OCI-LY3 (cell line): ENCODE measurements around the gene CPLANE1.

Experiments used
- H2AFZ ChIP-seq: fragments of 200-600, 300-600 bp; shearing (Covaris generic); 2 replicates; pipeline ENCODE4 v1.6.0; 2014; ENCODE audit warnings: antibody characterized with exemption, low read depth, low read length
- H3K27ac ChIP-seq: fragments of 200-600, 300-600 bp; sonication (generic); 2 replicates; pipeline ENCODE4 v1.5.1; 2014; ENCODE audit warnings: mild to moderate bottlenecking, low read length, moderate library complexity, mixed read lengths
- H3K27me3 ChIP-seq: fragments of 200-600, 300-600 bp; sonication (generic); 2 replicates; pipeline ENCODE4 v1.6.1; 2014; ENCODE audit warnings: low read depth, low read length, mixed read lengths
- H3K36me3 ChIP-seq: fragments of 200-600, 300-600 bp; sonication (generic); replicated peaks from 2 replicates; pipeline ENCODE3; 2014; ENCODE audit warnings: low read depth, low read length, mixed read lengths
- H3K4me1 ChIP-seq: fragments of 300-600, 200-600 bp; sonication (generic); 2 replicates; pipeline ENCODE4 v1.6.1; 2014; ENCODE audit warnings: low read length, mixed read lengths
- H3K4me2 ChIP-seq: fragments of 200-600, 300-600 bp; sonication (generic); 2 replicates; pipeline ENCODE4 v1.6.1; 2014; ENCODE audit warnings: low read length, mixed read lengths
- H3K4me3 ChIP-seq: fragments of 300-600, 200-600 bp; sonication (generic); 2 replicates; pipeline ENCODE4 v1.5.1; 2014; ENCODE audit warnings: antibody characterized with exemption, mild to moderate bottlenecking, low read length, moderate library complexity
- H3K79me2 ChIP-seq: fragments of 300-600, 200-600 bp; shearing (Covaris generic); 2 replicates; pipeline ENCODE4 v1.6.1; 2014; ENCODE audit warnings: mild to moderate bottlenecking, low read length, mixed read lengths
- H3K9ac ChIP-seq: fragments of 300-600, 200-600 bp; shearing (Covaris generic); 2 replicates; pipeline ENCODE4 v1.6.0; 2014; ENCODE audit warnings: mild to moderate bottlenecking, low read length, moderate library complexity
- H3K9me3 ChIP-seq: fragments of 200-600, 300-600 bp; shearing (Covaris generic); 2 replicates; pipeline ENCODE4 v1.6.1; 2014; ENCODE audit warnings: low read length, mixed read lengths; ENCODE audit not compliant: insufficient read depth
- H4K20me1 ChIP-seq: fragments of 200-600, 300-600 bp; sonication (generic); 2 replicates; pipeline ENCODE4 v1.6.1; 2016; ENCODE audit warnings: low read length, mixed read lengths; ENCODE audit not compliant: insufficient read depth
- EZH2phosphoT487 ChIP-seq: fragments of 200-600 bp; shearing (Covaris generic); IDR thresholded peaks from 2 replicates; pipeline ENCODE4 v1.6.1; 2018; ENCODE audit warnings: antibody characterized with exemption, mixed run types, low read depth
- TF ChIP-seq, protein P1 (sequence below): fragments of 200-600, 300-600 bp; sonication (generic); IDR thresholded peaks from 2 replicates; pipeline ENCODE4 v1.5.1; 2014; ENCODE audit warnings: antibody characterized with exemption, low read length, low read depth

The CPLANE1 gene

DNA sequence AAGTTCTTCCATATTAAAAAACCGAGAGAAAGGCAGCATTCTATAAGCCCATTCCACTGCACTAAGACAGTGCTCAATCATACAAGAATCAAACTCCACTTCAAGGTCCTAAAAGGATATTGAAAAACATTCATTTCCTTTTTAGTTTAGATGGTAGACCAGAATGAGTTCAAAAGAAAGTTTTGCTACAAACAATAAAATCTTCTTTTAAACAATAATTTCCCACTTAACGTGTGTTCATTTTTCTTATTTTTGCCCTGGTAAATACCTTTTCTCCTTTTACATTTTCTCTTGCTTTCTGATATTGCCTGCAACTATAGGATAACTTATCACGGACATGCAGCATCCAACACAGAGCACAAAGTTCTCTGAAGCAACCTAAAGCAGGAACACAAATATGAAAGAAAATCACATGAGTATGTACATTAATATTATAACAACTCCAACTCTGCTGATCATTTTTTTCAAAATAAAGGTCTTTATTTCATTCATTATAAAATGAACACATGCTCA is 61.7 kb downstream of the CPLANE1 start:
- H3K4me1 ChIP-seq, result peaks cover 12% of the 10 kb centered on the region
- no peak overlapping the region for H3K4me2 ChIP-seq
- H4K20me1 ChIP-seq, result no peaks in the 10 kb centered on the region
- H3K9me3 ChIP-seq, result no peaks in the 10 kb centered on the region
- no peak overlapping the region for H3K9ac ChIP-seq
- no peak overlapping the region for H3K27ac ChIP-seq
- H3K36me3 ChIP-seq, result peaks cover 7% of the 10 kb centered on the region
- TF ChIP-seq, protein P1, sequence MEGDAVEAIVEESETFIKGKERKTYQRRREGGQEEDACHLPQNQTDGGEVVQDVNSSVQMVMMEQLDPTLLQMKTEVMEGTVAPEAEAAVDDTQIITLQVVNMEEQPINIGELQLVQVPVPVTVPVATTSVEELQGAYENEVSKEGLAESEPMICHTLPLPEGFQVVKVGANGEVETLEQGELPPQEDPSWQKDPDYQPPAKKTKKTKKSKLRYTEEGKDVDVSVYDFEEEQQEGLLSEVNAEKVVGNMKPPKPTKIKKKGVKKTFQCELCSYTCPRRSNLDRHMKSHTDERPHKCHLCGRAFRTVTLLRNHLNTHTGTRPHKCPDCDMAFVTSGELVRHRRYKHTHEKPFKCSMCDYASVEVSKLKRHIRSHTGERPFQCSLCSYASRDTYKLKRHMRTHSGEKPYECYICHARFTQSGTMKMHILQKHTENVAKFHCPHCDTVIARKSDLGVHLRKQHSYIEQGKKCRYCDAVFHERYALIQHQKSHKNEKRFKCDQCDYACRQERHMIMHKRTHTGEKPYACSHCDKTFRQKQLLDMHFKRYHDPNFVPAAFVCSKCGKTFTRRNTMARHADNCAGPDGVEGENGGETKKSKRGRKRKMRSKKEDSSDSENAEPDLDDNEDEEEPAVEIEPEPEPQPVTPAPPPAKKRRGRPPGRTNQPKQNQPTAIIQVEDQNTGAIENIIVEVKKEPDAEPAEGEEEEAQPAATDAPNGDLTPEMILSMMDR, result no peak
- TF ChIP-seq EZH2phosphoT487, result no peak
- H2AFZ ChIP-seq, result no peak overlapping the region
- no peak overlapping the region for H3K4me3 ChIP-seq
- no peaks in the 10 kb centered on the region for H3K79me2 ChIP-seq
- no peaks in the 10 kb centered on the region for H3K27me3 ChIP-seq

DNA sequence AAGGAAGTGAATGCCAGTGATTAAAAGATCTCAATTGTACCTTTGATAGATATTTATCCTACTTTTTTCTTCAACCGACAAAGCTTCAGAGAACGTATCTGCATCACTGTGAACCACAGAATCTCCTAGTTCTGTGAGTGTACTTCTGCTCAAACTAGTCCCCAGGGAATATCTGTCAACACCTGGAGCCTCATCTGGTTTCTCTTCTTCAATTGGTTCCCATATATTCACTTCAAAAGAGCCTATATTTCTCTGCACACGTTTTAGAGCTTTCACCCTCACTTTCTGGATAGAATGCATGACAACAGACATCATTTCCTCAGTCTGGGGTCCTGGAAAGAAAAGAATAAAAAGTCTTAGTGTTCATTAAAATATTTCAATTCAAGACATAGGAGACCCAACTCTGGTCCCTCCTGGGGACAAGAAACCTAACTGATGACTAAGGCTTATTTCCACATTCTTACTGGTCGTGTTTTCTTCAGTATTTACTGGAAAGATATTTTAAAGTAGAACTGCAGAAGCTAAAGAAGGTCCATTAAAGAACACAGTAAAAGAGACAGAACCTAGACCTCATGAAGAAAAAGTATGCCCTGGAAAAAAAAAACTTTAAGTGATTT is 64.3 kb downstream of the CPLANE1 start:
- peaks cover 9% of the 10 kb centered on the region for H3K36me3 ChIP-seq
- peak overlapping the region; percentile 16; the same call in 1 of the 2 replicates for H3K4me2 ChIP-seq
- no peaks in the 10 kb centered on the region for H3K9me3 ChIP-seq
- peaks cover 19% of the 10 kb centered on the region for H3K4me1 ChIP-seq
- no peaks in the 10 kb centered on the region for H3K27me3 ChIP-seq
- no peaks in the 10 kb centered on the region for H4K20me1 ChIP-seq
- TF ChIP-seq EZH2phosphoT487, result no peak
- TF ChIP-seq, protein P1, result no peak
- no peak overlapping the region for H3K9ac ChIP-seq
- H2AFZ ChIP-seq, result no peak overlapping the region
- H3K4me3 ChIP-seq, result no peak overlapping the region
- H3K79me2 ChIP-seq, result no peaks in the 10 kb centered on the region
- H3K27ac ChIP-seq, result no peak overlapping the region

DNA sequence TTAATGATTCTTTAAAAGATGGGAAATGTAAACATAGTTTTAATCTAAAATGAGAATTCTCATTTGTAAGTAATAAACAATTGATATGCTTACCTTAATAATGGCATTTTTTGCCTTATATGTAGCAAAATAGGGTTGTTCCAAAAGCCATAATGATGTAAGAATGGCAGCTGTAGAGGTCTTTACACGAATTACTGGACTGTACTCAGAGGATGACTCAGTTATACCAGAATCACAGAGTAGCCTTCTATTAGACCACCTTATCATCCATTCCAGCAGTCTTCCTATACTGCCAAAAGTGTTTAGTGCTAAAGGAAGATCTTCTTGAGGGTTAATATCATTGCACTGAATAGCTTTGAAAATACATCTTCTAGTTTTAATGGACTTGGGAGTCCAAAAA is 66.5 kb downstream of the CPLANE1 start:
- TF ChIP-seq, protein P1, result no peak
- TF ChIP-seq EZH2phosphoT487, result no peak
- Histone ChIP-seq H3K79me2 (no peaks in the 10 kb centered on the region), H4K20me1 (no peaks in the 10 kb centered on the region), H3K9ac (no peak overlapping the region), H2AFZ (no peak overlapping the region), H3K27me3 (no peaks in the 10 kb centered on the region), H3K9me3 (no peaks in the 10 kb centered on the region), H3K4me3 (no peak overlapping the region), H3K27ac (no peak overlapping the region), H3K4me2 (peak overlapping the region; percentile 46), H3K36me3 (peaks cover 9% of the 10 kb centered on the region), H3K4me1 (peaks cover 19% of the 10 kb centered on the region)

DNA sequence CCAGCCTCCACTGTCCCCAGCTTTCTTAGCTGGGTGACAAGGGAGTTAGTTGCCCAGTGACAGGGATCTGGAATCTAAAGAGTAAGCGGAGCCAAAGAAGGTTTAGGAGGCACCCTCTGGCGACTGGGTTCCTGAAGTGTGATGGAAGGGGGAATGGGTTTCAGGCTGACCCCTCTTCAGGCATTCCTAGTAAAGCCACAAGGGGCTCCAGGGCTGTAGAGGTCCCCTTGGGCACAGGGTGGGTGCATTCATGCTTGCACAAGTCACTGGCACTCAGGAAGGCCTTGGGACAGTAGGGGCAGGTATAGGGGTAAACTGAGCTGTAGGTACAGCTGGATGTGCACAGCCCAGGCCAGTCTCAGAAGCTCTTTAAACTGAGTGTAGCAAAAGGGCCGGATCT is 74.2 kb downstream of the CPLANE1 start:
- Histone ChIP-seq H3K27me3 (no peaks in the 10 kb centered on the region), H2AFZ (no peak overlapping the region), H3K79me2 (no peaks in the 10 kb centered on the region), H3K4me1 (no peaks in the 10 kb centered on the region), H4K20me1 (no peaks in the 10 kb centered on the region), H3K36me3 (peaks cover 3% of the 10 kb centered on the region), H3K27ac (no peak overlapping the region), H3K9me3 (no peaks in the 10 kb centered on the region), H3K4me3 (no peak overlapping the region), H3K4me2 (no peak overlapping the region), H3K9ac (no peak overlapping the region)
- no peak for TF ChIP-seq EZH2phosphoT487
- TF ChIP-seq, protein P1, result no peak
